Endothelial cell (in vitro differentiated cells): ENCODE results near the gene NPHS1. TPM values are rescaled to one million over a fixed set of nuclear protein-coding genes. Genes with fewer than 3 reads are reported as not detected.

Experiments used
- DNase-seq: peaks from one replicate; pipeline ENCODE4 v3.0.0; 2021; ENCODE audit warnings: low spot score
- H3K27ac Mint-ChIP-seq: one replicate; pipeline ENCODE4 v1.8.0; 2021; ENCODE audit warnings: mixed read lengths, inconsistent platforms; ENCODE audit not compliant: unreplicated experiment
- H3K27me3 Mint-ChIP-seq: one replicate; pipeline ENCODE4 v1.8.0; 2021; ENCODE audit warnings: mild to moderate bottlenecking, moderate library complexity, mixed read lengths, inconsistent platforms; ENCODE audit not compliant: unreplicated experiment
- H3K36me3 Mint-ChIP-seq: one replicate; pipeline ENCODE4 v1.8.0; 2021; ENCODE audit warnings: mild to moderate bottlenecking, low read depth, mixed read lengths, inconsistent platforms; ENCODE audit not compliant: unreplicated experiment
- H3K4me1 Mint-ChIP-seq: one replicate; pipeline ENCODE4 v1.8.0; 2021; ENCODE audit warnings: mild to moderate bottlenecking, mixed read lengths, inconsistent platforms; ENCODE audit not compliant: unreplicated experiment
- H3K4me3 Mint-ChIP-seq: one replicate; pipeline ENCODE4 v1.8.0; 2021; ENCODE audit warnings: mild to moderate bottlenecking, mixed read lengths, inconsistent platforms; ENCODE audit not compliant: unreplicated experiment
- H3K9me3 Mint-ChIP-seq: one replicate; pipeline ENCODE4 v1.8.0; 2021; ENCODE audit warnings: mixed read lengths, inconsistent platforms; ENCODE audit not compliant: unreplicated experiment
- total RNA-seq: library from RNA; stranded (reverse); fragmentation: NEBNext Ultra II Directional; extraction: Animal tissue kit (Norgen Biotek cat#: 25700); gene quantifications from one replicate; pipeline ENCODE4 v1.2.1, GENCODE V29; 2021; ENCODE audit not compliant: unreplicated experiment
- TF ChIP-seq, protein P1 (sequence below): fragments of 200-600 bp; sonication (generic); IDR thresholded peaks from one replicate; pipeline ENCODE4 v1.5.0; 2021; ENCODE audit warnings: antibody characterized with exemption; ENCODE audit not compliant: unreplicated experiment

The NPHS1 gene
- total RNA-seq, 1 donor from 2014 or later: not detected

DNA sequence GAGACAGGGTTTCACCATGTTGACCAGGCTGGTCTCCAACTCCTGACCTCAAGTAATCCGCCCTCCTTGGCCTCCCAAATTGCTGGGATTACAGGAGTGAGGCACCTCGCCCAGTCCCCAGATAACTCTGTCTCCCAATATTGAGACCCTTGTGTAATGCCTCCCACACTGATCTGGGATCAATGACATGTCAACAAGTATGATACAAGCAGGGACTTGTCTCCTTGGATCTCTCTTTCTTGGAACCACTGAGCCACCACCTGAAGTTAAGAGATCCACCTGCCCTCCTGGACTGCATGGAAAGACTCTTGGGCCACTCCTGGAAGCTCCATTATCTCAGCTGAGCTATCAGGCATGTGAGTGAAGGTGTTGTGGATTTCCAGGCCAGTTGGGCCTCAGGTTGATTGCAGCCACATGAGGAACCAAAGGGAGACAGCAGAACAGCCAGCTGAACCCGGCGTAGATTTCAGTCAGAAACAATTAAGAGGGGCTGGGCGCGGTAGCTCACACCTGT, 33.0 kb upstream of the NPHS1 start:
- Mint-ChIP-seq H3K27ac (no peak overlapping the region), H3K4me3 (no peak overlapping the region), H3K4me1 (no peaks in the 10 kb centered on the region), H3K36me3 (peaks cover 24% of the 10 kb centered on the region), H3K27me3 (peaks cover 2% of the 10 kb centered on the region), H3K9me3 (no peaks in the 10 kb centered on the region)
- no peak for DNase-seq
- TF ChIP-seq, protein P1, sequence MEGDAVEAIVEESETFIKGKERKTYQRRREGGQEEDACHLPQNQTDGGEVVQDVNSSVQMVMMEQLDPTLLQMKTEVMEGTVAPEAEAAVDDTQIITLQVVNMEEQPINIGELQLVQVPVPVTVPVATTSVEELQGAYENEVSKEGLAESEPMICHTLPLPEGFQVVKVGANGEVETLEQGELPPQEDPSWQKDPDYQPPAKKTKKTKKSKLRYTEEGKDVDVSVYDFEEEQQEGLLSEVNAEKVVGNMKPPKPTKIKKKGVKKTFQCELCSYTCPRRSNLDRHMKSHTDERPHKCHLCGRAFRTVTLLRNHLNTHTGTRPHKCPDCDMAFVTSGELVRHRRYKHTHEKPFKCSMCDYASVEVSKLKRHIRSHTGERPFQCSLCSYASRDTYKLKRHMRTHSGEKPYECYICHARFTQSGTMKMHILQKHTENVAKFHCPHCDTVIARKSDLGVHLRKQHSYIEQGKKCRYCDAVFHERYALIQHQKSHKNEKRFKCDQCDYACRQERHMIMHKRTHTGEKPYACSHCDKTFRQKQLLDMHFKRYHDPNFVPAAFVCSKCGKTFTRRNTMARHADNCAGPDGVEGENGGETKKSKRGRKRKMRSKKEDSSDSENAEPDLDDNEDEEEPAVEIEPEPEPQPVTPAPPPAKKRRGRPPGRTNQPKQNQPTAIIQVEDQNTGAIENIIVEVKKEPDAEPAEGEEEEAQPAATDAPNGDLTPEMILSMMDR: no peak

DNA sequence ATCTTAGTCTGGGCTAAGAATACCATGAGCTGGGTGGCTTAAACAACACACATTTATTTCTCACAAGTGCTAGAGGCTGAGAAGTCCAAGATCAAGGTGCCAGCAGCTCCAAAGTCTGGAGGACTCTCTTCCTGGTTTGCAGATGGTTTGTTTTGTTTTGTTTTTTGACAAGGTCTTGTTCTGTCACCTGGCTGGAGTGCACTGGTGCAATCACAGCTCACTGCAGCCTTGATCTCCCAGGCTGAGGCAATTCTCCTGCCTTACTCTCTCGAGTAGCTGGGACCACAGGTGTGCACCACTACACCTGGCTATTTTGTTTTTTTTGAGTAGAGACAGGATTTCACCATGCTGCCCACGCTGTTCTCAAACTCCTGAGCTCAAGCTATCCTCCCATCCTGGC, 31.6 kb upstream of the NPHS1 start:
- H3K27me3 Mint-ChIP-seq: peaks cover 6% of the 10 kb centered on the region
- no peaks in the 10 kb centered on the region for H3K9me3 Mint-ChIP-seq
- H3K36me3 Mint-ChIP-seq: peaks cover 15% of the 10 kb centered on the region
- H3K4me3 Mint-ChIP-seq: no peak overlapping the region
- TF ChIP-seq, protein P1: no peak
- no peak for DNase-seq
- no peak overlapping the region for H3K27ac Mint-ChIP-seq
- H3K4me1 Mint-ChIP-seq: no peaks in the 10 kb centered on the region

DNA sequence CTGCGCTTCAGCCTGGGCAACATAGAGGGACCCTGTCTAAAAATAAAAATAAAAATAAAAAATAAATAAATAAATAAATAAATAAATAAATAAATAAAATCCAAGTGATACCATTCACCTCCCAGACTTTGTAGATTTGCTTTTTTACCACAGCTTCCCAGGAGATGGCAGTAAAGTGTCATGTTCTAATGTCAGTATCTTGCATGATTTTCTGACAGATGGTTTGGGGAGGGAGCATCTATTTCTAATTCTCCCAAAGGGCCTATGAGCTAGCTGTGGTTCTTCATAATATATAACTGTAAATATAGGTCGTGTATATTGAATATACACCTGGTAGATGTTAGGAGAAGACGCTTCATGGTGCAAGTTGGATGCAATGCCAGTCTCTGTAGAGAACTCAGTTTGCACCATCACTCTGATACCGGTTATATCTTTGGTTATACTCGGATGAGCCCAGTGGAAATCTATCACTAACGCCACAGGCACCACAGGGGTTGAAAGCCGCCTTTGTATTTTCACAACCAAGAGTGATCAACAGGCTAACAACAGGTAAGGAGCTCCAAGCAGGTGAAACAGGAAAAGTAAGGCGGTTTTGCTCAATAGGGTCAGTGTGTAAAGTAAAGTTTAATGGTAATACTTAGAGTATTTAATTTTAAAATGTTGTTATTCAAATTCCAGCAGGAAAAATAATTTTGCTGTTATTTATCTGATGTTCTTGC, 30.0 kb upstream of the NPHS1 start:
- Mint-ChIP-seq H3K27ac (no peak overlapping the region), H3K4me3 (no peak overlapping the region), H3K9me3 (no peaks in the 10 kb centered on the region), H3K4me1 (no peaks in the 10 kb centered on the region), H3K36me3 (peaks cover 6% of the 10 kb centered on the region), H3K27me3 (peaks cover 8% of the 10 kb centered on the region)
- TF ChIP-seq, protein P1: peak; percentile 59
- DNase-seq: peak; percentile 57

DNA sequence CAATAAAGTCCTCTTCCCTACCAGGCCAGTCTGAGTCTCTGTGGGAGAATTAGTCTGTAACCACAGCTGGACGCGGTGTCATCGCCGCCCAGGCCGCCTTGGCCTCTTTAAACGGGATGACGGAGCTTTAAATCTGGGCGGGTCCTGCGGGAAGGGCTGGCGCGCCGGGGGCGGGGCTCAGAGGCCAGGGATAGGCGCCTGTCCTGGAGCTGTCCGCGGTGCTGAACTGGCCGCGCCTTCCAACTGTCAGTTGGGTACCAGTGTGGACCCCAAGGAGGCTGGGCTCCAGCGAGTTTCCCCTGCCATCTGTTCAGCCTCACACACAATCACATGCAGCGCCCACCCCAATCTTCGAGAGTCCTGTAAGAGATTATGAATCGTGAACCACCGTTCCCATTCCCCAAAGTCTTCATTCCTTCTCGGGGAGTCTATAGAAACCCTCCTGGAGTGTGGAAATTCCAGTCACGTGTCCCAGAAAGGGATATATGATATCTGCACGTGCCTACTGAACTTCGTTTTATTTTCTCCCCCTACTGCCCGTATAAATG, 27.5 kb upstream of the NPHS1 start:
- Mint-ChIP-seq H3K9me3 (no peaks in the 10 kb centered on the region), H3K27ac (no peak overlapping the region), H3K27me3 (peaks cover 9% of the 10 kb centered on the region), H3K36me3 (no peaks in the 10 kb centered on the region), H3K4me3 (no peak overlapping the region), H3K4me1 (no peaks in the 10 kb centered on the region)
- peak; percentile 94 for DNase-seq
- TF ChIP-seq, protein P1: no peak

DNA sequence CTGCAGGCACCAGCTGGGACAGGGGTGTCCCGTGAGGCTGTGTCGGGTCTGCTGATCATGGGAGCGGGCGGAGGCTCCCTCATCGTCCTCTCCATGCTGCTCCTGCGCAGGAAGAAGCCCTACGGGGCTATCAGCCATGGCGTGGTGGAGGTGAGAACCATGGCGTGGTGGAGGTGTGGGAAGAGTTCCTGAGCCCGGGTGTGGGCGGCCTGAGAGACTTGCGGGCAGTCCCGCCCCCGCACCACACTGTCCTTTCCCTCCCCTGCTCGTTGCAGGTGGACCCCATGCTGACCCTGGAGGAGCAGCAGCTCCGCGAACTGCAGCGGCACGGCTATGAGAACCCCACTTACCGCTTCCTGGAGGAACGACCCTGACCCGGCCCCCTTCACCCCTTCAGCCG, 26.8 kb upstream of the NPHS1 start:
- no peaks in the 10 kb centered on the region for H3K36me3 Mint-ChIP-seq
- H3K4me3 Mint-ChIP-seq: no peak overlapping the region
- no peaks in the 10 kb centered on the region for H3K9me3 Mint-ChIP-seq
- no peaks in the 10 kb centered on the region for H3K4me1 Mint-ChIP-seq
- H3K27ac Mint-ChIP-seq: no peak overlapping the region
- DNase-seq: no peak
- TF ChIP-seq, protein P1: no peak
- H3K27me3 Mint-ChIP-seq: peaks cover 10% of the 10 kb centered on the region
